HL-60/S4 treated with retinoic acid at 250 ng/mL for 4 days and 3 days (cell line): ENCODE measurements around the gene ESR2.
"Not testable (repeated sequence)": the region's sequence is repeated elsewhere in the genome, so short reads cannot be mapped to it uniquely, and the experiment has no call there.

Source experiments
- in situ Hi-C: fragments of 300-500 bp; cut with MboI; formaldehyde crosslinking; loops from 2 replicates; pipeline ENCODE4 v1.7.0; 2022; ENCODE audit warnings: low sequenced_read_pairs

The ESR2 gene

GRCh38 chr14:64049616-64050381, 244.4 kb downstream of the ESR2 start:
- in situ Hi-C loops, result no loop called here

- in situ Hi-C loops, result no loop called here
These were observed 249.1 kb downstream of the ESR2 start for GRCh38 chr14:64045091-64045490.

GRCh38 chr14:64043296-64043695, 250.9 kb downstream of the ESR2 start:
- in situ Hi-C loops, result not testable (repeated sequence)

GRCh38 chr14:64040044-64040443, 254.1 kb downstream of the ESR2 start:
- in situ Hi-C loops, result no loop called here

- in situ Hi-C loops, result no loop called here
These were observed 255.2 kb downstream of the ESR2 start for GRCh38 chr14:64038841-64039542.

- in situ Hi-C loops, result not testable (repeated sequence)
These were observed 256.1 kb downstream of the ESR2 start for GRCh38 chr14:64037869-64038745.

- in situ Hi-C loops, result no loop called here
These were observed 259.0 kb downstream of the ESR2 start for GRCh38 chr14:64035143-64035542.
